ENCODE results near the gene SCRT2.

GRCh38 chr20:626579-626978 is 49.0 kb downstream of the SCRT2 start:
- TF ChIP-seq CTCF (IDR thresholded peaks at IDR 0.05; ENCODE audit: extremely low read depth in 1 of 2, insufficient read depth in 1 of 2, low read depth in 1 of 2, low read length in 2 of 2) (no peak), MYC (IDR thresholded peaks at IDR 0.05; ENCODE audit: low read depth, low read length) (no peak)

Data from endothelial cell of umbilical vein (primary cell).